Measurements from ENCODE around the gene EXOC2. TPM values are rescaled to one million over a fixed set of nuclear protein-coding genes. Genes with fewer than 3 reads are reported as not detected.

EXOC2 gene
- total and polyA plus RNA-seq, 2 donors (not counting 3 experiments of a cell fraction or from before 2014, with no cell fraction given): 18.2 to 30.8 TPM

DNA sequence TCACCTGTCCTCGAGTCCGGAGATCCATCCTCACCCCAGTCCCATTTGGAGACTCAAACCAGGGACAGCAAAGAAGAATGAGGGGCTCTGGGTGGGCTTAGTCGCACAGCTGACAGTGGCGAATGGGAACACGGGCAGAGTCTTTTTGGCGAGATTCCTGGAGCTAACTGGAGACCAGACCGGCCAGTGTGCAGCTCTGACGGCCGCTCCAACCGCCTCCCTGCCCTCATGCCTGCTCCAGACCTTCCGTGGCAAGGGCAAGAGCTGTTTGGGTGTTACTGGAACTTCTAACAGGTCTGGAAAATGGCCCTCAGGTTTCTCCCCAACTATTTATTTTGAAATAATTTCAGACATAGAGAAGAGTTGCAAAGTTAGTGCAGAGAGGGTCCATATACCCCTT is 225.8 kb downstream of the EXOC2 start:
- no peak overlapping the region for H3K27ac ChIP-seq (ENCODE audit: insufficient read depth, low read depth, low read length)
- CTCF ChIA-PET: no interaction called here
- no peaks in the 10 kb centered on the region for H3K36me3 ChIP-seq (ENCODE audit: control insufficient read depth in 2 of 2, extremely low read depth in 1 of 2, insufficient read depth in 2 of 2, low read length in 2 of 2)
- H3K79me2 ChIP-seq (ENCODE audit: control insufficient read depth, insufficient read depth, low read length): no peaks in the 10 kb centered on the region
- FAIRE-seq (no peak), DNase-seq (ENCODE audit: low read depth, low spot score) (no peak)
- H3K27me3 ChIP-seq (ENCODE audit: control insufficient read depth in 2 of 2, insufficient read depth in 2 of 2, low read length in 2 of 2): no peaks in the 10 kb centered on the region
- no peak overlapping the region for H2AFZ ChIP-seq (ENCODE audit: low read depth, low read length)
- intact Hi-C loops (cut with micrococcal nuclease): no loop called here
- no peak for TF ChIP-seq POLR2A (IDR thresholded peaks at IDR 0.05; ENCODE audit: low read depth, low read length)
- no peak for TF ChIP-seq FOS (IDR thresholded peaks at IDR 0.05; ENCODE audit: borderline replicate concordance, insufficient read depth, low read length)
- no peak for TF ChIP-seq JUN (IDR thresholded peaks at IDR 0.05; ENCODE audit: borderline replicate concordance, insufficient read depth, insufficient read length, low read depth)
- TF ChIP-seq EZH2 (IDR thresholded peaks at IDR 0.05; ENCODE audit: borderline replicate concordance, low read depth, low read length, severe bottlenecking): no peak
- TF ChIP-seq, protein P1, sequence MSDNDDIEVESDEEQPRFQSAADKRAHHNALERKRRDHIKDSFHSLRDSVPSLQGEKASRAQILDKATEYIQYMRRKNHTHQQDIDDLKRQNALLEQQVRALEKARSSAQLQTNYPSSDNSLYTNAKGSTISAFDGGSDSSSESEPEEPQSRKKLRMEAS (IDR thresholded peaks at IDR 0.05; ENCODE audit: insufficient read depth, insufficient read length): no peak
- no peak for TF ChIP-seq MYC (IDR thresholded peaks at IDR 0.05; ENCODE audit: low read depth, low read length)
- TF ChIP-seq GATA2 (IDR thresholded peaks at IDR 0.05; ENCODE audit: insufficient read depth, insufficient read length, low read depth, low read length): no peak
- TF ChIP-seq POLR2AphosphoS5 (IDR thresholded peaks at IDR 0.05; ENCODE audit: insufficient read depth, low read depth, low read length): no peak
- TF ChIP-seq, protein P2, sequence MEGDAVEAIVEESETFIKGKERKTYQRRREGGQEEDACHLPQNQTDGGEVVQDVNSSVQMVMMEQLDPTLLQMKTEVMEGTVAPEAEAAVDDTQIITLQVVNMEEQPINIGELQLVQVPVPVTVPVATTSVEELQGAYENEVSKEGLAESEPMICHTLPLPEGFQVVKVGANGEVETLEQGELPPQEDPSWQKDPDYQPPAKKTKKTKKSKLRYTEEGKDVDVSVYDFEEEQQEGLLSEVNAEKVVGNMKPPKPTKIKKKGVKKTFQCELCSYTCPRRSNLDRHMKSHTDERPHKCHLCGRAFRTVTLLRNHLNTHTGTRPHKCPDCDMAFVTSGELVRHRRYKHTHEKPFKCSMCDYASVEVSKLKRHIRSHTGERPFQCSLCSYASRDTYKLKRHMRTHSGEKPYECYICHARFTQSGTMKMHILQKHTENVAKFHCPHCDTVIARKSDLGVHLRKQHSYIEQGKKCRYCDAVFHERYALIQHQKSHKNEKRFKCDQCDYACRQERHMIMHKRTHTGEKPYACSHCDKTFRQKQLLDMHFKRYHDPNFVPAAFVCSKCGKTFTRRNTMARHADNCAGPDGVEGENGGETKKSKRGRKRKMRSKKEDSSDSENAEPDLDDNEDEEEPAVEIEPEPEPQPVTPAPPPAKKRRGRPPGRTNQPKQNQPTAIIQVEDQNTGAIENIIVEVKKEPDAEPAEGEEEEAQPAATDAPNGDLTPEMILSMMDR (IDR thresholded peaks at IDR 0.05; ENCODE audit: extremely low read depth in 1 of 2, insufficient read depth in 1 of 2, low read depth in 1 of 2, low read length in 2 of 2): no peak
- H3K9ac ChIP-seq (replicated peaks; ENCODE audit: extremely low read depth, insufficient read depth, low read length): no peak overlapping the region
- H3K4me2 ChIP-seq (ENCODE audit: insufficient read depth, low read length): no peak overlapping the region
- no peak overlapping the region for H3K4me3 ChIP-seq (replicated peaks in 1 of 3; ENCODE audit: insufficient read depth in 1 of 3, low read depth in 1 of 3, low read length in 3 of 3)
- no peaks in the 10 kb centered on the region for H3K9me1 ChIP-seq (replicated peaks; ENCODE audit: control insufficient read depth, extremely low read depth, insufficient read depth, low read length)
- no peaks in the 10 kb centered on the region for H4K20me1 ChIP-seq (replicated peaks; ENCODE audit: control insufficient read depth, extremely low read depth, insufficient read depth, low read length)
- no TSS peak for BruUV-seq (replicated peaks)
- dilution Hi-C loops (cut with MboI; ENCODE audit: extremely low pct_ligation_motif_present, low sequenced_read_pairs): no loop called here
- H3K4me1 ChIP-seq (ENCODE audit: control insufficient read depth, extremely low read depth, insufficient read depth, low read length): no peaks in the 10 kb centered on the region
- H3K9me3 ChIP-seq (replicated peaks; ENCODE audit: control insufficient read depth, insufficient read depth, low read length): no peaks in the 10 kb centered on the region
- POLR2A ChIA-PET: no interaction called here
